Measurements from ENCODE around the gene PCBP1. TPM values are rescaled to one million over a fixed set of nuclear protein-coding genes. Genes with fewer than 3 reads are reported as not detected.

PCBP1 gene
- total and polyA plus RNA-seq, 9 of the 15 experiments (the other 6 are each of a cell fraction or from before 2014, with no cell fraction given): 19.2 to 407 (median 78.1) TPM

DNA sequence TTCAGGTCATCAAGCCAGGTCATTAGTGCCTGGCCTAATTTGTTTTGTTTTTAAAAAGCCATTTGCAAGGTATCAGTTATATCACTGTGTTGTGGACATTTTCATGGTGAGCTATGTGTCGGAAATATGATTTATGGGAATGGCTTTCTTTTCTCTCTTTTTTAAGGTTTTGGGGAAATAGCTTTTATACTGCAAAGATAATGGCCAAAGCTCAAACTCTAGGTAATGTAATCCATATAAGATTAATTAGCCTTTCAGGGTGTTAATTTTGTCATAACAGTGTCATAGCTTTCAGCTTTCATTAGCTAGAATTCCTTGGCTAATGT, 45.8 kb downstream of the PCBP1 start (continued):
- TF ChIP-seq, protein P1, sequence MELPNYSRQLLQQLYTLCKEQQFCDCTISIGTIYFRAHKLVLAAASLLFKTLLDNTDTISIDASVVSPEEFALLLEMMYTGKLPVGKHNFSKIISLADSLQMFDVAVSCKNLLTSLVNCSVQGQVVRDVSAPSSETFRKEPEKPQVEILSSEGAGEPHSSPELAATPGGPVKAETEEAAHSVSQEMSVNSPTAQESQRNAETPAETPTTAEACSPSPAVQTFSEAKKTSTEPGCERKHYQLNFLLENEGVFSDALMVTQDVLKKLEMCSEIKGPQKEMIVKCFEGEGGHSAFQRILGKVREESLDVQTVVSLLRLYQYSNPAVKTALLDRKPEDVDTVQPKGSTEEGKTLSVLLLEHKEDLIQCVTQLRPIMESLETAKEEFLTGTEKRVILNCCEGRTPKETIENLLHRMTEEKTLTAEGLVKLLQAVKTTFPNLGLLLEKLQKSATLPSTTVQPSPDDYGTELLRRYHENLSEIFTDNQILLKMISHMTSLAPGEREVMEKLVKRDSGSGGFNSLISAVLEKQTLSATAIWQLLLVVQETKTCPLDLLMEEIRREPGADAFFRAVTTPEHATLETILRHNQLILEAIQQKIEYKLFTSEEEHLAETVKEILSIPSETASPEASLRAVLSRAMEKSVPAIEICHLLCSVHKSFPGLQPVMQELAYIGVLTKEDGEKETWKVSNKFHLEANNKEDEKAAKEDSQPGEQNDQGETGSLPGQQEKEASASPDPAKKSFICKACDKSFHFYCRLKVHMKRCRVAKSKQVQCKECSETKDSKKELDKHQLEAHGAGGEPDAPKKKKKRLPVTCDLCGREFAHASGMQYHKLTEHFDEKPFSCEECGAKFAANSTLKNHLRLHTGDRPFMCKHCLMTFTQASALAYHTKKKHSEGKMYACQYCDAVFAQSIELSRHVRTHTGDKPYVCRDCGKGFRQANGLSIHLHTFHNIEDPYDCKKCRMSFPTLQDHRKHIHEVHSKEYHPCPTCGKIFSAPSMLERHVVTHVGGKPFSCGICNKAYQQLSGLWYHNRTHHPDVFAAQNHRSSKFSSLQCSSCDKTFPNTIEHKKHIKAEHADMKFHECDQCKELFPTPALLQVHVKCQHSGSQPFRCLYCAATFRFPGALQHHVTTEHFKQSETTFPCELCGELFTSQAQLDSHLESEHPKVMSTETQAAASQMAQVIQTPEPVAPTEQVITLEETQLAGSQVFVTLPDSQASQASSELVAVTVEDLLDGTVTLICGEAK (IDR thresholded peaks at IDR 0.05): 0 out of 2 replicates have a peak, but pooled peaks have one; percentile 13
- TF ChIP-seq, protein P1 (CRISPR knock-in tag; IDR thresholded peaks at IDR 0.05): no peak
- TF ChIP-seq PTTG1 (tag; IDR thresholded peaks at IDR 0.05; ENCODE audit: low read depth): peak; percentile 12; the same call in 1 of the 2 replicates
- TF ChIP-seq, protein P2, sequence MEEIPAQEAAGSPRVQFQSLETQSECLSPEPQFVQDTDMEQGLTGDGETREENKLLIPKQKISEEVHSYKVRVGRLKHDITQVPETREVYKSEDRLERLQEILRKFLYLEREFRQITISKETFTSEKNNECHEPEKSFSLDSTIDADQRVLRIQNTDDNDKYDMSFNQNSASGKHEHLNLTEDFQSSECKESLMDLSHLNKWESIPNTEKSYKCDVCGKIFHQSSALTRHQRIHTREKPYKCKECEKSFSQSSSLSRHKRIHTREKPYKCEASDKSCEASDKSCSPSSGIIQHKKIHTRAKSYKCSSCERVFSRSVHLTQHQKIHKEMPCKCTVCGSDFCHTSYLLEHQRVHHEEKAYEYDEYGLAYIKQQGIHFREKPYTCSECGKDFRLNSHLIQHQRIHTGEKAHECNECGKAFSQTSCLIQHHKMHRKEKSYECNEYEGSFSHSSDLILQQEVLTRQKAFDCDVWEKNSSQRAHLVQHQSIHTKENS (CRISPR knock-in tag; IDR thresholded peaks at IDR 0.05): no peak

Measured in K562 (cell line).